ENCODE data around the gene DNAJC2.

Gene DNAJC2

GRCh38 chr7:103314852-103315251 is 29.7 kb downstream of the DNAJC2 start:
- no peak for ATAC-seq

GRCh38 chr7:103307503-103308231 is 36.9 kb downstream of the DNAJC2 start:
- TF ChIP-seq BACH2 (CRISPR knock-in tag; IDR thresholded peaks at IDR 0.05; ENCODE audit: borderline replicate concordance) (no peak), GLIS3 (CRISPR knock-in tag; IDR thresholded peaks at IDR 0.05) (no peak), TSHZ2 (CRISPR knock-in tag; IDR thresholded peaks at IDR 0.05) (no peak), ZFP30 (CRISPR knock-in tag; IDR thresholded peaks at IDR 0.05) (no peak), PPARA (CRISPR knock-in tag; IDR thresholded peaks at IDR 0.05; ENCODE audit: borderline replicate concordance) (no peak), POU6F1 (CRISPR knock-in tag; IDR thresholded peaks at IDR 0.05; ENCODE audit: borderline replicate concordance, low read depth) (no peak), OSR1 (CRISPR knock-in tag; IDR thresholded peaks at IDR 0.05) (no peak), ESRRG (CRISPR knock-in tag; IDR thresholded peaks at IDR 0.05) (no peak), CSRNP3 (CRISPR knock-in tag; IDR thresholded peaks at IDR 0.05) (no peak), TOX (CRISPR knock-in tag; IDR thresholded peaks at IDR 0.05; ENCODE audit: borderline replicate concordance) (no peak), ZC3H10 (CRISPR knock-in tag; IDR thresholded peaks at IDR 0.05) (no peak), ZNF565 (CRISPR knock-in tag; conservative IDR thresholded peaks at IDR 0.05; ENCODE audit: low read depth) (no peak), ZNF8 (CRISPR knock-in tag; IDR thresholded peaks at IDR 0.05) (no peak)
- ATAC-seq = no peak; the same call in 2 of the 3 replicates

More at GRCh38 chr7:103314852-103315251, 29.7 kb downstream of the DNAJC2 start:
- no peak for TF ChIP-seq POU6F1 (CRISPR knock-in tag; IDR thresholded peaks at IDR 0.05; ENCODE audit: borderline replicate concordance, low read depth)
- no peak for TF ChIP-seq ISL1 (CRISPR knock-in tag; IDR thresholded peaks at IDR 0.05)
- TF ChIP-seq TCF4 (CRISPR knock-in tag; IDR thresholded peaks at IDR 0.05; ENCODE audit: borderline replicate concordance) = no peak
- TF ChIP-seq ARNTL (CRISPR knock-in tag; IDR thresholded peaks at IDR 0.05; ENCODE audit: borderline replicate concordance, low read depth) = no peak
- TF ChIP-seq SNAI2 (CRISPR knock-in tag; IDR thresholded peaks at IDR 0.05) = no peak
- no peak for TF ChIP-seq TOX (CRISPR knock-in tag; IDR thresholded peaks at IDR 0.05; ENCODE audit: borderline replicate concordance)
- no peak for TF ChIP-seq BACH2 (CRISPR knock-in tag; IDR thresholded peaks at IDR 0.05; ENCODE audit: borderline replicate concordance)
- no peak for TF ChIP-seq GLIS3 (CRISPR knock-in tag; IDR thresholded peaks at IDR 0.05)
- no peak for TF ChIP-seq ZNF70 (CRISPR knock-in tag; IDR thresholded peaks at IDR 0.05)
- TF ChIP-seq CSDC2 (CRISPR knock-in tag; IDR thresholded peaks at IDR 0.05) = no peak
- TF ChIP-seq ESRRG (CRISPR knock-in tag; IDR thresholded peaks at IDR 0.05) = no peak
- no peak for TF ChIP-seq OSR1 (CRISPR knock-in tag; IDR thresholded peaks at IDR 0.05)

GRCh38 chr7:103301441-103301840 is 43.1 kb downstream of the DNAJC2 start:
- TF ChIP-seq CREB5 (CRISPR knock-in tag; IDR thresholded peaks at IDR 0.05; ENCODE audit: low read depth) = no peak
- no peak for TF ChIP-seq OSR1 (CRISPR knock-in tag; IDR thresholded peaks at IDR 0.05)
- no peak for TF ChIP-seq ZNF70 (CRISPR knock-in tag; IDR thresholded peaks at IDR 0.05)
- TF ChIP-seq ARNTL (CRISPR knock-in tag; IDR thresholded peaks at IDR 0.05; ENCODE audit: borderline replicate concordance, low read depth) = no peak
- no peak for TF ChIP-seq CSRNP3 (CRISPR knock-in tag; IDR thresholded peaks at IDR 0.05)
- TF ChIP-seq GLIS3 (CRISPR knock-in tag; IDR thresholded peaks at IDR 0.05) = no peak
- no peak for TF ChIP-seq RARB (CRISPR knock-in tag; IDR thresholded peaks at IDR 0.05)
- ATAC-seq = no peak
